Cardiac septum (tissue), 1 donor: ENCODE data around the gene BCKDHB. TPM values are rescaled to one million over a fixed set of nuclear protein-coding genes. Genes with fewer than 3 reads are reported as not detected.

Experiments
- DNase-seq: peaks from one replicate; pipeline ENCODE4 v3.0.0-alpha.2; 2020; ENCODE audit warnings: low spot score
- intact Hi-C: fragments of 100-400 bp; cut with DNase I; formaldehyde crosslinking; loops from one replicate; pipeline ENCODE4 v1.14.0; 2022
- total RNA-seq: library from RNA; stranded (reverse); fragmentation: NEBNext Ultra II Directional; extraction: Animal tissue kit (Norgen Biotek cat#: 25700); gene quantifications from one replicate; pipeline ENCODE4 v1.2.1, GENCODE V29; 2021
- donor health status: DM: no; HTN: no; CAD: no.

BCKDHB gene
- total RNA-seq, 1 donor from 2014 or later: 23.8 TPM

GRCh38 chr6:80348263-80348662, 241.8 kb downstream of the BCKDHB start:
- intact Hi-C loops: no loop called here
- DNase-seq: no peak

- DNase-seq: no peak
- intact Hi-C loops: no loop called here
These were observed 249.5 kb downstream of the BCKDHB start for GRCh38 chr6:80356000-80356399.

GRCh38 chr6:80356545-80356944, 250.1 kb downstream of the BCKDHB start:
- DNase-seq: no peak
- intact Hi-C loops: no loop called here

GRCh38 chr6:80357081-80357480, 250.6 kb downstream of the BCKDHB start:
- DNase-seq: no peak
- intact Hi-C loops: no loop called here

DNA sequence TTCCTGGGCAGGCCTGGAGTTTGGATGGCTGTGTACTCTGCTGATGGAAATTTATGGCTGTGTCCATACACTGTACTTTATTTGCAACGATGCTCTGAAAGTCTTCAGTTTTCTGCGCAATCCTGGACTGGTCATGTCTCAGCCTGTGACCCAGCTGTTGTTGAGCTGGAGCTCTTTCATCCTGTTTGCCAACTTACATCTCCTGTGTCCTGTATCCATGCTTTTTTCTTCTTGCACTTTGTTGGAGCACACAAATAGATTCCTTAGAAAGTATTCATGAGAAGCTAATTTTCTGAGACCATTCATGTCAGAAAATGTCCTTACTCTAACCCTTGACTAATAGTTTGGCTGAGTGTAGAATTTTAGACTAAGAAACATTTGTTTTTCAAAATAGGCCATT, 251.2 kb downstream of the BCKDHB start:
- intact Hi-C loops: no loop called here
- DNase-seq: no peak

- intact Hi-C loops: no loop called here
- no peak for DNase-seq
These were observed 257.1 kb downstream of the BCKDHB start for GRCh38 chr6:80363501-80364122.

DNA sequence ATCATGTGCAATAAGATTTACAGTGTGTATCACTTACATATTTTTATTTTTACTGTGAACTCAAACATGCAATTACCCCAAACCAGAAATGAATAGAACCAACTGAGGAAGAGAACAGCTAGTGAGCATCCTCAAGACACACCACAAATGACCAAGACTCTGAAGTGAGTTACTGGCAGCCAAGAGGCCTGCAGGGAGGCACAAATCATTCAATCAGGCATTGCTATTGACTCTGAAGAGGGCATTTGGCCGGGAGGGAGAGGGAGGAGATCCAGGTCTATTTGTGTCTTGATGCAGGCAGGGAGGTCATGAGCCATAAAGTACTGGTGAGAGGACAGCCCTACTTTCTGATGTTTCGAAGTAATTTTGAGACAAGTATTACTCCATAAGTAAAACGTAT, 257.7 kb downstream of the BCKDHB start:
- DNase-seq: no peak
- intact Hi-C loops: no loop called here

- no peak for DNase-seq
- intact Hi-C loops: no loop called here
These were observed 259.6 kb downstream of the BCKDHB start for GRCh38 chr6:80366051-80366450.

DNA sequence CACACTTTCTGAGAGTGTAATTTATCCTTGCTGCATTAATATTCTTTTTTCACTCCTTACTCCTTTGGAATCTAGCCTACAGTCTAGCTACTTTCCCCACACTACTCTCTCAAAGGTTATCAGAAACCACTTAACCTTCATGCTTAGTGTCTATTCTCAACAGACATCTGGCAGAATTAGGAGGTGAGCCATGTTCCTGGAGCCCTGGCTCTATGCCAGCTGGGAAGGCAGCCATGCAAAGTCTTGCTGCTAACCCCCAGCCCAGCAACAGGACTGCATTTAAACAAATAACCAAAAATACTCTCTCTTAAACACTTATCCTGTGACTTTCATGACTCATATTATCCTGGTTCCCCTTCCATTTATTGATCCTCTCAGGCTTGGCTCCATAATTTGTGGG, 260.2 kb downstream of the BCKDHB start:
- intact Hi-C loops: no loop called here
- DNase-seq: no peak

GRCh38 chr6:80376411-80376810, 269.9 kb downstream of the BCKDHB start:
- intact Hi-C loops: no loop called here
- no peak for DNase-seq

GRCh38 chr6:80380566-80380965, 274.1 kb downstream of the BCKDHB start:
- intact Hi-C loops: no loop called here
- DNase-seq: no peak

DNA sequence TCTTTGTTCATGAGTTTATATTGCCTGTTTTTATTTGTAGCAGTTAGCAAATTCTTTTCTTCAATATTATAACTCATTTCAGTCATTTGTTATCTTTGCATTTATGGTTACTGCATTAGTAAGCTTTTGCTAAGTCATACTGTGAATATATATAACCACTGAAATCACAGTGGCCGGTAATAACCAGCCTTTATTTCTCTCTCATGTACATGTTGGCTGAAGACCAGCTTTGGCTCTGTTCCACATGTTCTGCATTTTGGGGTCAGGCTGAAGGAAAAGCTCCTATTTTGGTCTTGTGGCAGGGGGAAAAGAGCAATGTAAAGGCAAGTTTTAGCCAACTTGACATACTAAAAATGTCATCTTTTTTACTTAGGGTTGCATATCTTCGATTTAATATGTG, 276.3 kb downstream of the BCKDHB start:
- no peak for DNase-seq
- intact Hi-C loops: no loop called here

- DNase-seq: no peak
- intact Hi-C loops: no loop called here
These were observed 282.0 kb downstream of the BCKDHB start for GRCh38 chr6:80388507-80388906.

Other genes starting within 250 kb of the BCKDHB start
- gene ELOVL4, start 159.1 kb upstream of the BCKDHB start, total RNA-seq: 0.35 TPM
- 0.22 TPM for gene TTK, start 102.0 kb upstream of the BCKDHB start, total RNA-seq